ENCODE measurements around the gene TDRD12. TPM values are rescaled to one million over a fixed set of nuclear protein-coding genes. Genes with fewer than 3 reads are reported as not detected.

TDRD12 gene
- total and polyA plus RNA-seq, 2 of the 13 experiments (the other 11 are each of a cell fraction or from before 2014, with no cell fraction given) = 0.03 to 0.40 TPM

- TF ChIP-seq, protein P1, sequence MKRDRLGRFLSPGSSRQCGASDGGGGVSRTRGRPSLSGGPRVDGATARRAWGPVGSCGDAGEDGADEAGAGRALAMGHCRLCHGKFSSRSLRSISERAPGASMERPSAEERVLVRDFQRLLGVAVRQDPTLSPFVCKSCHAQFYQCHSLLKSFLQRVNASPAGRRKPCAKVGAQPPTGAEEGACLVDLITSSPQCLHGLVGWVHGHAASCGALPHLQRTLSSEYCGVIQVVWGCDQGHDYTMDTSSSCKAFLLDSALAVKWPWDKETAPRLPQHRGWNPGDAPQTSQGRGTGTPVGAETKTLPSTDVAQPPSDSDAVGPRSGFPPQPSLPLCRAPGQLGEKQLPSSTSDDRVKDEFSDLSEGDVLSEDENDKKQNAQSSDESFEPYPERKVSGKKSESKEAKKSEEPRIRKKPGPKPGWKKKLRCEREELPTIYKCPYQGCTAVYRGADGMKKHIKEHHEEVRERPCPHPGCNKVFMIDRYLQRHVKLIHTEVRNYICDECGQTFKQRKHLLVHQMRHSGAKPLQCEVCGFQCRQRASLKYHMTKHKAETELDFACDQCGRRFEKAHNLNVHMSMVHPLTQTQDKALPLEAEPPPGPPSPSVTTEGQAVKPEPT (CRISPR knock-in tag; IDR thresholded peaks at IDR 0.05; ENCODE audit: low read depth) = no peak; the same call in 1 of the 2 replicates
- TF ChIP-seq MXD4 (CRISPR knock-in tag; IDR thresholded peaks at IDR 0.05) (peak; percentile 24; the same call in 1 of the 2 replicates), ZNF781 (CRISPR knock-in tag; IDR thresholded peaks at IDR 0.05; ENCODE audit: borderline replicate concordance, not compliant biosample characterization) (peak; percentile 29), KLF16 (CRISPR knock-in tag; IDR thresholded peaks at IDR 0.05) (no peak; a peak in 1 of 4 replicates), POLR2AphosphoS2 (IDR thresholded peaks at IDR 0.05; ENCODE audit: low read depth, low read length) (no peak), SOX6 (IDR thresholded peaks at IDR 0.05) (no peak), SOX6 (CRISPR knock-in tag; IDR thresholded peaks at IDR 0.05) (0 out of 2 replicates have a peak, but pooled peaks have one; percentile 13), DMAP1 (CRISPR knock-in tag; IDR thresholded peaks at IDR 0.05) (peak; percentile 29; the same call in 1 of the 2 replicates), THYN1 (CRISPR knock-in tag; IDR thresholded peaks at IDR 0.05; ENCODE audit: borderline replicate concordance, low read depth) (no peak), ZNF816 (CRISPR knock-in tag; IDR thresholded peaks at IDR 0.05; ENCODE audit: borderline replicate concordance) (no peak), PCBP1 (IDR thresholded peaks at IDR 0.05; ENCODE audit: borderline replicate concordance, low read depth, low read length) (peak; percentile 14; the same call in 1 of the 2 replicates), ZNF350 (CRISPR knock-in tag; IDR thresholded peaks at IDR 0.05; ENCODE audit: borderline replicate concordance, low read depth) (no peak; the same call in 1 of the 2 replicates), NCOA5 (CRISPR knock-in tag; IDR thresholded peaks at IDR 0.05) (no peak), ZSCAN20 (CRISPR knock-in tag; IDR thresholded peaks at IDR 0.05; ENCODE audit: borderline replicate concordance) (no peak), ZFP41 (CRISPR knock-in tag; IDR thresholded peaks at IDR 0.05; ENCODE audit: borderline replicate concordance) (peak; percentile 42; the same call in 1 of the 2 replicates), ZBTB34 (CRISPR knock-in tag; IDR thresholded peaks at IDR 0.05) (no peak), ZFYVE20 (CRISPR knock-in tag; IDR thresholded peaks at IDR 0.05; ENCODE audit: borderline replicate concordance, low read depth) (0 out of 2 replicates have a peak, but pooled peaks have one; percentile 23), GMEB1 (CRISPR knock-in tag; IDR thresholded peaks at IDR 0.05; ENCODE audit: borderline replicate concordance) (peak; percentile 74), ZNF251 (CRISPR knock-in tag; IDR thresholded peaks at IDR 0.05) (no peak), EED (CRISPR knock-in tag; IDR thresholded peaks at IDR 0.05) (no peak)
- TF ChIP-seq, protein P2, sequence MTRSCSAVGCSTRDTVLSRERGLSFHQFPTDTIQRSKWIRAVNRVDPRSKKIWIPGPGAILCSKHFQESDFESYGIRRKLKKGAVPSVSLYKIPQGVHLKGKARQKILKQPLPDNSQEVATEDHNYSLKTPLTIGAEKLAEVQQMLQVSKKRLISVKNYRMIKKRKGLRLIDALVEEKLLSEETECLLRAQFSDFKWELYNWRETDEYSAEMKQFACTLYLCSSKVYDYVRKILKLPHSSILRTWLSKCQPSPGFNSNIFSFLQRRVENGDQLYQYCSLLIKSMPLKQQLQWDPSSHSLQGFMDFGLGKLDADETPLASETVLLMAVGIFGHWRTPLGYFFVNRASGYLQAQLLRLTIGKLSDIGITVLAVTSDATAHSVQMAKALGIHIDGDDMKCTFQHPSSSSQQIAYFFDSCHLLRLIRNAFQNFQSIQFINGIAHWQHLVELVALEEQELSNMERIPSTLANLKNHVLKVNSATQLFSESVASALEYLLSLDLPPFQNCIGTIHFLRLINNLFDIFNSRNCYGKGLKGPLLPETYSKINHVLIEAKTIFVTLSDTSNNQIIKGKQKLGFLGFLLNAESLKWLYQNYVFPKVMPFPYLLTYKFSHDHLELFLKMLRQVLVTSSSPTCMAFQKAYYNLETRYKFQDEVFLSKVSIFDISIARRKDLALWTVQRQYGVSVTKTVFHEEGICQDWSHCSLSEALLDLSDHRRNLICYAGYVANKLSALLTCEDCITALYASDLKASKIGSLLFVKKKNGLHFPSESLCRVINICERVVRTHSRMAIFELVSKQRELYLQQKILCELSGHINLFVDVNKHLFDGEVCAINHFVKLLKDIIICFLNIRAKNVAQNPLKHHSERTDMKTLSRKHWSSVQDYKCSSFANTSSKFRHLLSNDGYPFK (CRISPR knock-in tag; IDR thresholded peaks at IDR 0.05; ENCODE audit: borderline replicate concordance) = peak; percentile 42; the same call in 1 of the 2 replicates
These were observed 44.4 kb upstream of the TDRD12 start, which contains the start of gene ANKRD27 (continued) for GRCh38 chr19:32674931-32675719.

Data from HepG2 (cell line).